ENCODE measurements around the gene ENTPD5.
"Not testable (repeated sequence)": the region's sequence is repeated elsewhere in the genome, so short reads cannot be mapped to it uniquely, and the experiment has no call there.

ENTPD5 gene

DNA sequence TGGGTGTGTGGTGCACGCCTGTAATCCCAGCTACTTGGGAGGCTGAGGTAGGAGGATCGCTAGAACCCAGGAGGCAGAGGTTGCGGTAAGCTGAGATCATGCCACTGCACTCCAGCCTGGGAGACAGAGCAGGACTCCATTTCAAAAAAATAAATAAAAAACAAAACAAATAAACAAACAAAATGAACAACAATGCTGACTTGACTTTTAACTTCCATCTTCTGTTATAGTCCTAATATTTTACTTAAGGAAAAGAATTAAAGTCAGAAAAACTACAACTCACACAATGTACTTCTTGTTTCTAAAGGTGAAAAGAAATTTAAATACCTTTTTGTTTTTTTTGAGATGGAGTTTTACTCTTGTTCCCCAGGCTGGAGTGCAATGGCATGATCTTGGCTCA lies 13.4 kb downstream of the ENTPD5 start:
- DNase-seq (ENCODE audit: low read depth in 2 of 2) = not testable (repeated sequence)

GRCh38 chr14:73998726-73999125 lies 20.4 kb downstream of the ENTPD5 start:
- DNase-seq (ENCODE audit: low read depth in 2 of 2) = no peak

- DNase-seq (ENCODE audit: low read depth in 2 of 2) = no peak
Measured at GRCh38 chr14:73997944-73998447, 21.1 kb downstream of the ENTPD5 start.

DNA sequence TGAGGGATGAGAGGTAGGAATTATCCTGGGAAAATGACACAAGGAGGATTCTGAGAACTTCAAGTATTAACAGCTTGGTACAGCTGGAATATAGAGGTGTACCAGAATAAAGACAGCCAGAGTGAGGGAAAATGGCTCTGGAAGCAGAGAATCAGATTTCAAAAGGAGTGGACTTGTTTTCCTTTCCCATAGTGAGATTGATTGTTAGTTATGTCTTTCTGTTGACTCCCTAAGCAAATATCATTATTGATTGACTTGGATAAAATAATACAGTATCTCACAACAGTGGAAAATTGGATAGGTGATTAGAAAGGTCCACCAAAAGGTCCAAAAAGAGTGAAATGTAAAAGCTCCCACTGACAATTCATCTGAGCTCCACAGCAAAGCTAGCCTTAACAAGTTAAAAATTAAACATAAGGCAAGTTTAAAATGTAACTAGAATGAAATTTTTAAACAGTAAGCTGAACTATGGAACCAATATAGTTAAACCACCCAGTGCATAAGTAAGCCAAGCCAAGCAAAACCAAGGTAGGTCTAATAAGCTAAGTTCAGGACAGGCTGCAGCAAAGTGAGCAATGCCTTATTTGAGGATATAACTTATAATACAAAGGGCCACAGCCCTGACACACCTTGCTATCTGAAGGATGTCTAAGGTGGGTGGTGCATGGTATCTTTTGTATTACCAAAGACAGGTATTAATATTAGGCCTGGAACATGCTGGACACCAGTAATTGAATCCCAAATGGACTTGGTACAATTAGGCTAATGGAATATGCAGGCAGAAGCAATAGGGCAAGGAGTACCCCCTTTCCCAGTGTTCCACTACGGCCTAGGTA lies 21.8 kb downstream of the ENTPD5 start:
- no peak for DNase-seq (ENCODE audit: low read depth in 2 of 2)

- no peak for DNase-seq (ENCODE audit: low read depth in 2 of 2)
Measured at GRCh38 chr14:73996731-73997107, 22.4 kb downstream of the ENTPD5 start.

DNA sequence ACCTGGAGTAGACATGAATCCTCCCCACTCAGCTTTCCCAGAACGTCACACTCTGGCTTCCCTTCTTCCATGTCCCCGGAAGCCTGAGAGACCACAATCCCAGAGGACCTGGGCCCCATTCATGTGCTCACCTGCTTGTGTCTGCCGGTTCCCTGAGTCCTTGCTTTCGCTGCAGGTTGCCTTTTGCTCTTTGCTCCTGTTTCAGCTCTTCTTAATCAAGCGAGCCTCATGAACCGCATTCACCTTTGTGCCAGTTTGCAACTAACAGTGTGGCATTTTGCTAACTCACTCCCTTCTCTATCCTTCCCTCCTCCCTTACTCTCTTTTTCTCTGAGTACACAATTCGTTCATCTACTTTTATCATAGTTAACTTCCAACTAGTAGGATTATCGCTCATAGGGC lies 23.1 kb downstream of the ENTPD5 start:
- no peak for DNase-seq (ENCODE audit: low read depth in 2 of 2)

DNA sequence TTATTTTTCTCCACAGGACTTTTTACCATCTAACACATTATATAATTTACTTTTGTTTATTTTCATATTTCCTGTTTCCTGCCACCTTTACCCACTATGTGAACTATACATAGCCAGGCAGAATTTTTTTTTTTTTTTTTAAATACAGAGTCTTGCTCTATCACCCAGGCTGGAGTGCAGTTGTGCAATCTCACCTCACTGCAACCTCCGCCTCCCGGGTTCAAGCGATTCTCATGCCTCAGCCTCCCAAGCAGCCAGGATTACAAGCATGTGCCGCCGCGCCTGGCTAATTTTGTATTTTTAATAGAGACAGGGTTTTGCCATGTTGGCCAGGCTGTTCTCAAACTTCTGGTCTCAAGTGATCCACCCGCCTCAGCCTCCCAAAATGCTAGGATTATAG lies 24.2 kb downstream of the ENTPD5 start:
- DNase-seq (ENCODE audit: low read depth in 2 of 2) = not testable (repeated sequence)

- DNase-seq (ENCODE audit: low read depth in 2 of 2) = no peak
Measured at GRCh38 chr14:73991092-73991491, 28.0 kb downstream of the ENTPD5 start.

- not testable (repeated sequence) for DNase-seq (ENCODE audit: low read depth in 2 of 2)
Measured at GRCh38 chr14:73988656-73989055, 30.4 kb downstream of the ENTPD5 start.

DNA sequence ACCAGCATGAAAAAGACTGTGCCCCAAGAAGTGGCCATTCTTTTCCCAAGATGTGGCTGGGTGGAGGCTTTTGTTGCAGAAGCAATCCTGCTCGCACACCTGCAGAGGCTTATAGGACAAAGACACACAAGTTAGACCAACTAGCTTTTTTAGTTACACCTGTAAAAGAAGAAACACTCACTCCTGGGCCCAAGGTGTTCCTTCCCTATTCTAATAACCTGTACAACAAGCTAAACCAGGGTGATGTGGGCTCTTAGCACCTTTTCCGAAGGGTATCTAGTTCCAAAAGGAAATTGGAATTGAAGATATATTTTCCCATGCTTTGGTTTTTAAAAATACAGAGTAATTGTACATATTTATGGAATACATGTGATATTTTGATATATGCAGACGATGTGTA lies 31.0 kb downstream of the ENTPD5 start:
- DNase-seq (ENCODE audit: low read depth in 2 of 2) = no peak

DNA sequence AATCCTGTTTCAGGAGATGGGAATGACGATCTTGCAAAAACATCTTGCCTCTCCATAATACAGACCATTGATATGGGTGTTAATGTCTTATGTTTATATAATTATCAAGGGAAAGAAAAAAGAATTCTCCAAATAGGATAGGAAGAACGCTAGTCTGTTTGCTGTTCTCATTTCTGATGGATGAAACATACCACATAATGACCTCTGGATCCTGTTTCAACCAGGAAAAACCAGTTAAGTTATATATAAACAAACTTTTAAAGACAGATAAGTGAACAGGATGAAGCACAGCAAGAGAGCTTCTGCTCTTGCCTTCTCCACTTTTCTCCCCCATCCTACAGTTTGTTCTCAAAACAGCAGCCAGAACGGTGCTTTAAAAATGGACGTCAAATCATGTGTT lies 41.2 kb downstream of the ENTPD5 start:
- DNase-seq (ENCODE audit: low read depth in 2 of 2) = no peak

- DNase-seq (ENCODE audit: low read depth in 2 of 2) = no peak
Measured at GRCh38 chr14:73976125-73976524, 43.0 kb downstream of the ENTPD5 start.

- DNase-seq (ENCODE audit: low read depth in 2 of 2) = no peak
Measured at GRCh38 chr14:73973497-73973896, 45.6 kb downstream of the ENTPD5 start.

GRCh38 chr14:73968885-73969284 lies 50.2 kb downstream of the ENTPD5 start:
- DNase-seq (ENCODE audit: low read depth in 2 of 2) = no peak

- no peak for DNase-seq (ENCODE audit: low read depth in 2 of 2)
Measured at GRCh38 chr14:73965216-73965615, 53.9 kb downstream of the ENTPD5 start.

DNA sequence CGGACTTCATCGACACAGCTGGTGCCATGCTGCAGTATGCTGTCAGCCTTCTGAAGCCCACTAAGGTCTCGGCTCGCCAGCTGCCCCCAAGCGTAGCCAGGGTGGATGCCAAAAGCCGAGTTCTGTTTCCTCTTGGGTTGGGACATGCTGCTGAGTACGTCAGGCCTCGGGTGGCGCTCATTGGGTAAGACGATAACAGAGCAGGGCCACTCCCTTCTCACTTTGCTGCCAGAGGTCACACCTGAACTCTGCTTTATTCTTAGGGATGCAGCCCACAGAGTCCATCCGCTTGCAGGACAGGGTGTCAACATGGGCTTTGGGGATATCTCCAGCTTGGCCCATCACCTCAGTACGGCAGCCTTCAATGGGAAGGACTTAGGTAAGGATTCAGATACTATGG lies 57.9 kb downstream of the ENTPD5 start:
- DNase-seq (ENCODE audit: low read depth in 2 of 2) = no peak

DNA sequence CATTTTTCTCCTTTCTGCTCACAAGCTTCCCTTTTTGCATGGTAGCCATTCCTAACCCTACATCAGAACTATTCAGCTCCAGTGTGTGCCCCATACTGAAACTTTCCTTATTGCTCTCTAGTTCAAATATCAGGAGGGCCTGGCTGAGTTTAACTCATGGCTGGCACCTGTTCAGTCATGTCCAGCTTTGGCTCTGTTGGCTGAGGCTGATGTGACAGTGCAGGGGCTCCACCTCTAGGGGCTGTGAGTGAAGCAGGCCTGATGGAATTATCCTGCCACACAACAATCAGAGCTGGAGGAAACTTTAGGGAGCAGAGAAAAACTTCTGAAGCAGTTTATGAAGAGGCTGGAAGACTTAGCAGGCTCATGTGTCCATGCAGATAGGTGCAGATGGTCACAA lies 60.5 kb downstream of the ENTPD5 start:
- DNase-seq (ENCODE audit: low read depth in 2 of 2) = no peak

- DNase-seq (ENCODE audit: low read depth in 2 of 2) = no peak
Measured at GRCh38 chr14:73955674-73956073, 63.4 kb downstream of the ENTPD5 start.

DNA sequence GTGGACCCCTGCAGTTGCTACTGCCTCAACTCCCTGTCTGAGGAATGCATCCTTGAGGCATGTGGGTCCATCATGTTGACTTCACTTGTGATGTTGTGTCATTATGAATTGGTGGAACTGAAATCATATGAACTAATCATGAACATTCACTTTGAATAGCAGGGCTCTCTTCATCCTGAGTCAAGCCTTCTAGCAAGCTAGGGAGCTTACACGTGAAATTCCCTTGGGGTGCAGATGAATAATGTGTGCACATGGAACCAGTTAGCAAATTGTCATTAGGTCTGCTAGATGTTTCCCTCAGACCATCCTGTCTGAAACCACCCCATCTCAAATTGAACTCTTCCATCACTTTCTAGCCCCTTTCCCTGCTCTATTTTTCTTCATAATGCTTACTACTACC lies 65.4 kb downstream of the ENTPD5 start:
- no peak for DNase-seq (ENCODE audit: low read depth in 2 of 2)

- peak; percentile 69 to 81 for DNase-seq (ENCODE audit: low read depth in 2 of 2)
Measured at GRCh38 chr14:73949752-73950734, 69.0 kb downstream of the ENTPD5 start, which contains the start of the genes COQ6 and FAM161B. Gene COQ6 (plus strand): TSS chr14:73950302. CDS start chr14:73950333, 31 bp downstream. Gene FAM161B (minus strand): TSS chr14:73950094. CDS start chr14:73950026, 68 bp downstream.

GRCh38 chr14:73945159-73945670 lies 73.9 kb downstream of the ENTPD5 start:
- DNase-seq (ENCODE audit: low read depth in 2 of 2) = no peak
